ENCODE data around the gene FOXP1.

- TF ChIP-seq, protein P1, sequence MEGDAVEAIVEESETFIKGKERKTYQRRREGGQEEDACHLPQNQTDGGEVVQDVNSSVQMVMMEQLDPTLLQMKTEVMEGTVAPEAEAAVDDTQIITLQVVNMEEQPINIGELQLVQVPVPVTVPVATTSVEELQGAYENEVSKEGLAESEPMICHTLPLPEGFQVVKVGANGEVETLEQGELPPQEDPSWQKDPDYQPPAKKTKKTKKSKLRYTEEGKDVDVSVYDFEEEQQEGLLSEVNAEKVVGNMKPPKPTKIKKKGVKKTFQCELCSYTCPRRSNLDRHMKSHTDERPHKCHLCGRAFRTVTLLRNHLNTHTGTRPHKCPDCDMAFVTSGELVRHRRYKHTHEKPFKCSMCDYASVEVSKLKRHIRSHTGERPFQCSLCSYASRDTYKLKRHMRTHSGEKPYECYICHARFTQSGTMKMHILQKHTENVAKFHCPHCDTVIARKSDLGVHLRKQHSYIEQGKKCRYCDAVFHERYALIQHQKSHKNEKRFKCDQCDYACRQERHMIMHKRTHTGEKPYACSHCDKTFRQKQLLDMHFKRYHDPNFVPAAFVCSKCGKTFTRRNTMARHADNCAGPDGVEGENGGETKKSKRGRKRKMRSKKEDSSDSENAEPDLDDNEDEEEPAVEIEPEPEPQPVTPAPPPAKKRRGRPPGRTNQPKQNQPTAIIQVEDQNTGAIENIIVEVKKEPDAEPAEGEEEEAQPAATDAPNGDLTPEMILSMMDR (IDR thresholded peaks at IDR 0.05; ENCODE audit: poor library complexity, severe bottlenecking) = no peak
- TF ChIP-seq EZH2 (IDR thresholded peaks at IDR 0.05; ENCODE audit: borderline replicate concordance, insufficient read depth, low read length, poor library complexity, severe bottlenecking) (no peak), RAD21 (conservative IDR thresholded peaks at IDR 0.05) (no peak), MXI1 (conservative IDR thresholded peaks at IDR 0.05; ENCODE audit: poor library complexity, severe bottlenecking) (no peak), POLR2AphosphoS5 (IDR thresholded peaks at IDR 0.05) (no peak), EP300 (conservative IDR thresholded peaks at IDR 0.05; ENCODE audit: poor library complexity, severe bottlenecking) (no peak), TAF1 (IDR thresholded peaks at IDR 0.05; ENCODE audit: low read depth) (no peak), SMC3 (conservative IDR thresholded peaks at IDR 0.05; ENCODE audit: poor library complexity) (no peak)
- TF ChIP-seq, protein P2, sequence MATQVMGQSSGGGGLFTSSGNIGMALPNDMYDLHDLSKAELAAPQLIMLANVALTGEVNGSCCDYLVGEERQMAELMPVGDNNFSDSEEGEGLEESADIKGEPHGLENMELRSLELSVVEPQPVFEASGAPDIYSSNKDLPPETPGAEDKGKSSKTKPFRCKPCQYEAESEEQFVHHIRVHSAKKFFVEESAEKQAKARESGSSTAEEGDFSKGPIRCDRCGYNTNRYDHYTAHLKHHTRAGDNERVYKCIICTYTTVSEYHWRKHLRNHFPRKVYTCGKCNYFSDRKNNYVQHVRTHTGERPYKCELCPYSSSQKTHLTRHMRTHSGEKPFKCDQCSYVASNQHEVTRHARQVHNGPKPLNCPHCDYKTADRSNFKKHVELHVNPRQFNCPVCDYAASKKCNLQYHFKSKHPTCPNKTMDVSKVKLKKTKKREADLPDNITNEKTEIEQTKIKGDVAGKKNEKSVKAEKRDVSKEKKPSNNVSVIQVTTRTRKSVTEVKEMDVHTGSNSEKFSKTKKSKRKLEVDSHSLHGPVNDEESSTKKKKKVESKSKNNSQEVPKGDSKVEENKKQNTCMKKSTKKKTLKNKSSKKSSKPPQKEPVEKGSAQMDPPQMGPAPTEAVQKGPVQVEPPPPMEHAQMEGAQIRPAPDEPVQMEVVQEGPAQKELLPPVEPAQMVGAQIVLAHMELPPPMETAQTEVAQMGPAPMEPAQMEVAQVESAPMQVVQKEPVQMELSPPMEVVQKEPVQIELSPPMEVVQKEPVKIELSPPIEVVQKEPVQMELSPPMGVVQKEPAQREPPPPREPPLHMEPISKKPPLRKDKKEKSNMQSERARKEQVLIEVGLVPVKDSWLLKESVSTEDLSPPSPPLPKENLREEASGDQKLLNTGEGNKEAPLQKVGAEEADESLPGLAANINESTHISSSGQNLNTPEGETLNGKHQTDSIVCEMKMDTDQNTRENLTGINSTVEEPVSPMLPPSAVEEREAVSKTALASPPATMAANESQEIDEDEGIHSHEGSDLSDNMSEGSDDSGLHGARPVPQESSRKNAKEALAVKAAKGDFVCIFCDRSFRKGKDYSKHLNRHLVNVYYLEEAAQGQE (IDR thresholded peaks at IDR 0.05; ENCODE audit: borderline replicate concordance) = no peak
Measured at GRCh38 chr3:71215351-71215750, 368.2 kb downstream of the FOXP1 start.
